Measurements from ENCODE around the gene NACC2.

Gene NACC2

DNA sequence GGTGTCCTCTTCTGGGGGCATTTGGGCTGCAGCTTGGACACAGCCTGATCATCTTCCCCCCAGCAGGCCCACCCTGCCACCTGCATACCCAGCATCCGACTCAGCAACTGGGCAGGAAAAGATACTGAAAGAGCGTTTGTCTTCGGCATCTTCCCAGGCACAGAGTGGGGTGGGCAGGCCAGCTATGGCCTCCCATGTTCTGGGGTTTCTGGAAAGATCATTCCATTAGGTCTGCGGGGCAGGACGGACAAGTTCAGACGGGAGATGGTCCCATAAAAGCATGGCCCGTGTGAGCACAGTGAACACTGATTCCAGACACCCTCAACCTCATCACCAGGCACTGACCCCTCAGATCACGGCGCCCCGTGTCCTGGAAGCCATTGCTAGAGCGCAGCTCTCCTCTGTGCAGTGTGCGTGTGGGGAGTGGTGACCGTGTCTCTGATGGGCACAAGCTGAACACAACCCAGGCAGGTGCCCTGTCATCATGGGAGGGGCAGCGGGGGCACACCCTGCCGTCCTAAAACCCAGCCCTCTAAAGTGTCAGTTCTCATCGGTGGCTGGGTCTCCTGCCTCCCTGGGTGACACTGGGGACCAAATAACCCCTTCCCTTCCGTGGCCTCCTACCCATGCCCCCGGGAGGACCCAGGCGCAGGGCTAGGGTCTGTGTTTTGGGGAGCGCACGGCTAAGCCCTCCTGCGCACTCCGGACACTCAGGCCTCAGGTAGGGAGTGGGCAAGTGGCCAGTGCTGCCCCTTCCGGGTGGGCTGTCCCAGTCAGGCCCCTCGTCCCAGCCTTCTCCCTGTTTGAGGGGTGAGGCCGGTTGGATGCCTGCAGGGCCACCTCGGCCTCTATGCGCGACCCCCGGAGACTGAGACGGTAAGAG is 36.8 kb upstream of the NACC2 start:
- no peaks in the 10 kb centered on the region for H3K36me3 ChIP-seq (ENCODE audit: control insufficient read depth, insufficient read depth, low read length)
- no peak overlapping the region for H2AK5ac ChIP-seq (ENCODE audit: low read length)
- H3K79me1 ChIP-seq (ENCODE audit: low read length) = no peaks in the 10 kb centered on the region
- no peaks in the 10 kb centered on the region for H3K79me2 ChIP-seq (ENCODE audit: control insufficient read depth, insufficient read depth, low read length)
- H4K5ac ChIP-seq (ENCODE audit: low read length) = no peak overlapping the region
- peaks cover 10% of the 10 kb centered on the region for H3K27me3 ChIP-seq (ENCODE audit: insufficient read depth, low read length, poor library complexity)
- no peak overlapping the region for H4K8ac ChIP-seq (ENCODE audit: low read depth, low read length)
- no CpG with 5 or more reads among the region's 31 CpGs for WGBS (ENCODE audit: extremely low coverage, insufficient coverage, low lambda C conversion rate)
- no peak overlapping the region for H3K4me3 ChIP-seq (ENCODE audit: low read length)
- DNase-seq = no peak
- H2BK120ac ChIP-seq (ENCODE audit: low read depth, low read length) = no peak overlapping the region
- no peak overlapping the region for H3K27ac ChIP-seq (ENCODE audit: low read depth, low read length)
- H3K4me2 ChIP-seq (ENCODE audit: low read length) = no peak overlapping the region
- no peak overlapping the region for H3K18ac ChIP-seq (ENCODE audit: low read length)
- no peak overlapping the region for H3K56ac ChIP-seq (ENCODE audit: low read length)
- no peaks in the 10 kb centered on the region for H3K4me1 ChIP-seq (ENCODE audit: control insufficient read depth, low read depth, low read length)
- H3K4ac ChIP-seq (ENCODE audit: low read depth, low read length) = no peak overlapping the region
- no peak overlapping the region for H2BK15ac ChIP-seq (replicated peaks; ENCODE audit: low read depth)
- no peak overlapping the region for H2BK5ac ChIP-seq (ENCODE audit: low read length)
- no peak overlapping the region for H3K9ac ChIP-seq (ENCODE audit: low read length)
- H3K23ac ChIP-seq (ENCODE audit: low read length) = no peak overlapping the region

DNA sequence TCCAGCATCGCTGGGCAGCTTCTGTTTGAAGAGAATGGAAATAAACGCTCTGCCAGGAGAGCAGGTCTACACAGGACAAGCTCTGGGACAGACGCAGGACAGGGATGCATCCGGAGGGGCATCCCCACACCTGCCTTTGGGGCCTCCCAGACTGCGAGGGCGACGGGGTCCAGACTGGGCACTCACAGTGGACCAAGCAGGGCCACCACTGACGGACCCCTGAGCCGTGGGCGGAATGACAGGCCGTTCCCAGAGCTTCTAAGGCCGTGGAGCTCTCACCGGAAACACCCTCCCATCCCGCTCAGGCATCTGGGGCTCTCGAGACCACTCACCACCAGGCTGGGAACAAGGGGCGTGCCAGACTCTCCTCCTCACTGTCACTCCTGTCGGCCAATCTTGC is 34.1 kb upstream of the NACC2 start:
- no CpG with 5 or more reads among the region's 17 CpGs for WGBS (ENCODE audit: extremely low coverage, insufficient coverage, low lambda C conversion rate)
- no peaks in the 10 kb centered on the region for H3K36me3 ChIP-seq (ENCODE audit: control insufficient read depth, insufficient read depth, low read length)
- H3K79me1 ChIP-seq (ENCODE audit: low read length) = no peaks in the 10 kb centered on the region
- no peak for DNase-seq
- H3K23ac ChIP-seq (ENCODE audit: low read length) = no peak overlapping the region
- no peak overlapping the region for H3K9ac ChIP-seq (ENCODE audit: low read length)
- H3K4me2 ChIP-seq (ENCODE audit: low read length) = no peak overlapping the region
- no peak overlapping the region for H4K8ac ChIP-seq (ENCODE audit: low read depth, low read length)
- H3K18ac ChIP-seq (ENCODE audit: low read length) = no peak overlapping the region
- H2BK15ac ChIP-seq (replicated peaks; ENCODE audit: low read depth) = no peak overlapping the region
- H2BK120ac ChIP-seq (ENCODE audit: low read depth, low read length) = no peak overlapping the region
- no peak overlapping the region for H3K4me3 ChIP-seq (ENCODE audit: low read length)
- no peaks in the 10 kb centered on the region for H3K4me1 ChIP-seq (ENCODE audit: control insufficient read depth, low read depth, low read length)
- no peak overlapping the region for H2AK5ac ChIP-seq (ENCODE audit: low read length)
- H2BK5ac ChIP-seq (ENCODE audit: low read length) = no peak overlapping the region
- H3K27me3 ChIP-seq (ENCODE audit: insufficient read depth, low read length, poor library complexity) = peaks cover 9% of the 10 kb centered on the region
- no peak overlapping the region for H3K27ac ChIP-seq (ENCODE audit: low read depth, low read length)
- no peak overlapping the region for H4K5ac ChIP-seq (ENCODE audit: low read length)
- no peak overlapping the region for H3K4ac ChIP-seq (ENCODE audit: low read depth, low read length)
- H3K79me2 ChIP-seq (ENCODE audit: control insufficient read depth, insufficient read depth, low read length) = no peaks in the 10 kb centered on the region
- H3K56ac ChIP-seq (ENCODE audit: low read length) = no peak overlapping the region

DNA sequence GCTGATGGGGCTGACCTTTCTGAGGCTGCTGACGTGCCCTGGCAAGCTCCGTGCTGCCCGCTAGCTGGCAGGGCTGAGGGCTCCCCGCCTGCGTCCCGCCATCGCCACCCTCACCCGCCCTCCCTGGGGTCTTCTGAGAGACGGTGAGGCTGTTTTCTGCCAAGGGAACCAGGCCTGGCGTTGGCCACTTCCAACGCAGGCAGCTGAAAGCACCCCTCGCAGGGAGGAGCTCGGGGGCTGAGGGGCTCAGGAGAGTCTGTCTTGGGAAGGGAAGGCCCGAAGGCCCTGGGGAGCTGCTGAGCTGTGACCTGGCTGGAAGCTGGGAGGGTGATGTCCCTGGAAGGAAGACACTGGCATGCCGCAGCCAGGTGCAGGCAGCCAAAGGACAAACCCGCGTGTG is 33.3 kb upstream of the NACC2 start:
- no peak overlapping the region for H2BK120ac ChIP-seq (ENCODE audit: low read depth, low read length)
- H2BK15ac ChIP-seq (replicated peaks; ENCODE audit: low read depth) = no peak overlapping the region
- no peak overlapping the region for H2AK5ac ChIP-seq (ENCODE audit: low read length)
- H3K9ac ChIP-seq (ENCODE audit: low read length) = no peak overlapping the region
- no peak overlapping the region for H2BK5ac ChIP-seq (ENCODE audit: low read length)
- DNase-seq = no peak
- H3K23ac ChIP-seq (ENCODE audit: low read length) = no peak overlapping the region
- H3K79me1 ChIP-seq (ENCODE audit: low read length) = no peaks in the 10 kb centered on the region
- no peak overlapping the region for H3K4me2 ChIP-seq (ENCODE audit: low read length)
- H3K4me3 ChIP-seq (ENCODE audit: low read length) = no peak overlapping the region
- no peak overlapping the region for H3K56ac ChIP-seq (ENCODE audit: low read length)
- peaks cover 6% of the 10 kb centered on the region for H3K27me3 ChIP-seq (ENCODE audit: insufficient read depth, low read length, poor library complexity)
- no peak overlapping the region for H4K8ac ChIP-seq (ENCODE audit: low read depth, low read length)
- H3K4me1 ChIP-seq (ENCODE audit: control insufficient read depth, low read depth, low read length) = no peaks in the 10 kb centered on the region
- no peaks in the 10 kb centered on the region for H3K79me2 ChIP-seq (ENCODE audit: control insufficient read depth, insufficient read depth, low read length)
- no peaks in the 10 kb centered on the region for H3K36me3 ChIP-seq (ENCODE audit: control insufficient read depth, insufficient read depth, low read length)
- H3K18ac ChIP-seq (ENCODE audit: low read length) = no peak overlapping the region
- no peak overlapping the region for H3K27ac ChIP-seq (ENCODE audit: low read depth, low read length)
- H4K5ac ChIP-seq (ENCODE audit: low read length) = no peak overlapping the region
- no CpG with 5 or more reads among the region's 17 CpGs for WGBS (ENCODE audit: extremely low coverage, insufficient coverage, low lambda C conversion rate)
- H3K4ac ChIP-seq (ENCODE audit: low read depth, low read length) = no peak overlapping the region

DNA sequence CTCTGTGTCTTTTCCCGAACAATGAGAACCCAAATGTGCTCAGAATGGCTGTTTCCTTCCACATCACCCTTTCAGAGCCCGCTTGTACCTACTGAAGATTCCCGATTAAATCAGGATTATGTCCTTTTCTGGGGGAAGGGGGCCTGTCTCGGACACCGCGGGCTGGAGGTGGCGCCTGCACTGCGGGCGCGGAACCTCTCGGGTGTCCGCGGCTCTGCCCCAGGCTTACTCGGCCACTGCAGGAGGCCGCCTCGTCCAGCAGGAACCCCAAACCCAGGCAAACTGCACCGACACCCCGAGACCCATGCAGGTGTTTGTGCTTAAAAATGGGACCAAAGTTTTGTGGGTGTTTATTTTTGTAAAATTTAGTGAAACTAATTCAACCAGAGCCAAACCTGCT is 32.2 kb upstream of the NACC2 start:
- H3K9ac ChIP-seq (ENCODE audit: low read length) = no peak overlapping the region
- no peak overlapping the region for H3K4me3 ChIP-seq (ENCODE audit: low read length)
- no peak overlapping the region for H3K4me2 ChIP-seq (ENCODE audit: low read length)
- H3K23ac ChIP-seq (ENCODE audit: low read length) = no peak overlapping the region
- no peaks in the 10 kb centered on the region for H3K27me3 ChIP-seq (ENCODE audit: insufficient read depth, low read length, poor library complexity)
- no peak overlapping the region for H4K5ac ChIP-seq (ENCODE audit: low read length)
- H3K56ac ChIP-seq (ENCODE audit: low read length) = no peak overlapping the region
- H3K79me2 ChIP-seq (ENCODE audit: control insufficient read depth, insufficient read depth, low read length) = no peaks in the 10 kb centered on the region
- no peak overlapping the region for H3K27ac ChIP-seq (ENCODE audit: low read depth, low read length)
- no peak overlapping the region for H2AK5ac ChIP-seq (ENCODE audit: low read length)
- H3K79me1 ChIP-seq (ENCODE audit: low read length) = no peaks in the 10 kb centered on the region
- H3K36me3 ChIP-seq (ENCODE audit: control insufficient read depth, insufficient read depth, low read length) = no peaks in the 10 kb centered on the region
- no peak overlapping the region for H2BK120ac ChIP-seq (ENCODE audit: low read depth, low read length)
- no CpG with 5 or more reads among the region's 18 CpGs for WGBS (ENCODE audit: extremely low coverage, insufficient coverage, low lambda C conversion rate)
- H3K4ac ChIP-seq (ENCODE audit: low read depth, low read length) = no peak overlapping the region
- no peak overlapping the region for H2BK15ac ChIP-seq (replicated peaks; ENCODE audit: low read depth)
- H3K4me1 ChIP-seq (ENCODE audit: control insufficient read depth, low read depth, low read length) = no peaks in the 10 kb centered on the region
- H3K18ac ChIP-seq (ENCODE audit: low read length) = no peak overlapping the region
- no peak overlapping the region for H4K8ac ChIP-seq (ENCODE audit: low read depth, low read length)
- H2BK5ac ChIP-seq (ENCODE audit: low read length) = no peak overlapping the region
- no peak for DNase-seq

DNA sequence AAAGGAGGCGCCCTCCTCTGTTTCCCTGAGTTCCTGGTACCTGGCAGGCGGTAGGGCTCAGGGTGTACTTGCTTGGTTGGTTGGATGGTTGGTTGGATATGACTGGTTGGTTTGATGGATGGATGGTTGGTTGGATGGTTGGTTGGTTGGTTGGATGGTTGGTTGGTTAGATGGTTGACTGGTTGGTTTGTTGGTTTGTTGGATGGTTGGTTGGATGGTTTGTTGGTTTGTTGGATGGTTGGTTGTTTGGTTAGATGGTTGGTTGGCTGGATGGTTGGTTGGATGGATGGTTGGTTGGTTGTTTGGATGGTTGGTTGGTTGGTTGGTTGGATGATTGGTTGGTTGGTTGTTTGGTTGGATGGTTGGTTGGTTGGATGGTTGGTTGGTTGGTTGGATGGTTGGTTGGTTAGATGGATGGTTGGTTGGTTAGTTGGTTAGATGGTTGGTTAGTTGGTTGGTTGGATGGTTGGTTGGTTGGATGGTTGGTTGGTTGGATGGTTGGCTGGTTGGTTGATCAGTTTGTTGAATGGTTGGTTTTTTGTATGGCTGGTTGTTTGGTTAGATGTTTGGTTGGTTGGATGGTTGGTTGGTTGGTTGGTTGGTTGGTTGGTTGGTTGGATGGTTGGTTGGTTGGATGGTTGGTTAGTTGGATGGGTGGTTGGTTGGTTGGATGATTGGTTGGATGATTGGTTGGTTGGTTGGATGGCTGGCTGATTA is 30.0 kb upstream of the NACC2 start:
- H2BK120ac ChIP-seq (ENCODE audit: low read depth, low read length) = no peak overlapping the region
- H3K36me3 ChIP-seq (ENCODE audit: control insufficient read depth, insufficient read depth, low read length) = no peaks in the 10 kb centered on the region
- H2BK5ac ChIP-seq (ENCODE audit: low read length) = no peak overlapping the region
- H3K4ac ChIP-seq (ENCODE audit: low read depth, low read length) = no peak overlapping the region
- no peak overlapping the region for H3K27ac ChIP-seq (ENCODE audit: low read depth, low read length)
- H2BK15ac ChIP-seq (replicated peaks; ENCODE audit: low read depth) = no peak overlapping the region
- no peaks in the 10 kb centered on the region for H3K79me2 ChIP-seq (ENCODE audit: control insufficient read depth, insufficient read depth, low read length)
- DNase-seq = no peak
- H3K4me3 ChIP-seq (ENCODE audit: low read length) = no peak overlapping the region
- H3K4me1 ChIP-seq (ENCODE audit: control insufficient read depth, low read depth, low read length) = no peaks in the 10 kb centered on the region
- no peak overlapping the region for H3K18ac ChIP-seq (ENCODE audit: low read length)
- no peak overlapping the region for H3K23ac ChIP-seq (ENCODE audit: low read length)
- no peak overlapping the region for H2AK5ac ChIP-seq (ENCODE audit: low read length)
- H3K79me1 ChIP-seq (ENCODE audit: low read length) = no peaks in the 10 kb centered on the region
- H3K9ac ChIP-seq (ENCODE audit: low read length) = no peak overlapping the region
- no peak overlapping the region for H4K5ac ChIP-seq (ENCODE audit: low read length)
- no peak overlapping the region for H4K8ac ChIP-seq (ENCODE audit: low read depth, low read length)
- H3K56ac ChIP-seq (ENCODE audit: low read length) = no peak overlapping the region
- no peaks in the 10 kb centered on the region for H3K27me3 ChIP-seq (ENCODE audit: insufficient read depth, low read length, poor library complexity)
- H3K4me2 ChIP-seq (ENCODE audit: low read length) = no peak overlapping the region
- no CpG with 5 or more reads among the region's 2 CpGs for WGBS (ENCODE audit: extremely low coverage, insufficient coverage, low lambda C conversion rate)

All from mesendoderm (in vitro differentiated cells).